K562 (cell line): Measurements from ENCODE around the gene WDR20. TPM values are rescaled to one million over a fixed set of nuclear protein-coding genes. Genes with fewer than 3 reads are reported as not detected.

Source experiments
- ATF1 ChIP-seq, 2 experiments: fragments of 450-650 bp in 1 of 2; IDR thresholded peaks; 2 replicates each; pipeline ENCODE4 v1.6.1; 2016; ENCODE audit warnings: missing compliant biosample characterization in 1 of 2, missing genetic modification characterization in 1 of 2
- C11orf30 ChIP-seq: fragments of 450-650 bp; IDR thresholded peaks from 2 replicates; pipeline ENCODE4 v1.6.1; 2016; ENCODE audit warnings: low read depth, mild to moderate bottlenecking
- MYBL2 ChIP-seq, 2 experiments: fragments of 450-650 bp in 1 of 2; sonication (generic) in 1 of 2; formaldehyde crosslinking in 1 of 2; IDR thresholded peaks; 2 replicates each; pipeline versions ENCODE4 v1.6.1 to v1.8.1; 2017 to 2022; ENCODE audit warnings: borderline replicate concordance in 1 of 2, inconsistent platforms in 1 of 2, low read depth in 1 of 2, mild to moderate bottlenecking in 1 of 2, missing genetic modification reagents in 1 of 2, moderate library complexity in 1 of 2
- MYNN ChIP-seq, 2 experiments: sonication (generic); formaldehyde crosslinking in 1 of 2; IDR thresholded peaks; 2 replicates each; pipeline versions ENCODE4 v1.5.0 to v1.6.1; 2016 to 2020; ENCODE audit warnings: antibody characterized with exemption in 1 of 2, missing genetic modification reagents in 1 of 2
- OTX1 ChIP-seq: fragments of 450-650 bp; formaldehyde crosslinking; IDR thresholded peaks from 2 replicates; pipeline ENCODE4 v1.4.0; 2022; ENCODE audit warnings: mild to moderate bottlenecking
- POLR2A ChIP-seq: fragments of 450-650 bp; conservative IDR thresholded peaks from 2 replicates; pipeline ENCODE4 v1.6.1; 2016
- SIN3A ChIP-seq, 2 experiments: fragments of 150-350 bp in 1 of 2; IDR thresholded peaks; 2 replicates each; pipeline ENCODE4 v1.6.1; 2011 to 2016; ENCODE audit warnings: borderline replicate concordance in 2 of 2, low read depth in 2 of 2, low read length in 2 of 2, mild to moderate bottlenecking in 2 of 2, moderate library complexity in 2 of 2; ENCODE audit not compliant: control insufficient read depth in 1 of 2
- SMARCE1 ChIP-seq: fragments of 450-650 bp; IDR thresholded peaks from 2 replicates; pipeline ENCODE4 v1.7.1; 2016; ENCODE audit warnings: mild to moderate bottlenecking
- STAT5A ChIP-seq: IDR thresholded peaks from 2 replicates; pipeline ENCODE4 v1.6.1; 2012; ENCODE audit warnings: low read length, inconsistent platforms, borderline replicate concordance
- TOE1 ChIP-seq, 2 experiments: fragments of 450-650 bp in 1 of 2; sonication (generic) in 1 of 2; formaldehyde crosslinking in 1 of 2; IDR thresholded peaks; 2 replicates each; pipeline versions ENCODE4 v1.7.1 to v1.8.0; 2016 to 2022; ENCODE audit warnings: borderline replicate concordance in 2 of 2, mild to moderate bottlenecking in 2 of 2, antibody characterized with exemption in 1 of 2, inconsistent platforms in 1 of 2, low read depth in 1 of 2, missing genetic modification reagents in 1 of 2, moderate library complexity in 1 of 2
- ZNF165 ChIP-seq: fragments of 250-450 bp; sonication (Bioruptor Pico); IDR thresholded peaks from 2 replicates; pipeline ENCODE4 v1.4.0; 2020; ENCODE audit warnings: borderline replicate concordance
- ZNF583 ChIP-seq: fragments of 250-450 bp; sonication (Bioruptor Pico); IDR thresholded peaks from 2 replicates; pipeline ENCODE4 v1.4.0; 2020
- polyA plus RNA-seq, 8 experiments: library from polyadenylated mRNA; depleted of rRNA in 4 of 8; stranded (reverse) in 5 of 8; unstranded in 3 of 8; fragments of >200 nt; fragmentation: Nextera tagmentation in 2 of 8; fragmentation: Illumina TruSeq in 1 of 8; extraction: Ambion mirVana in 2 of 8; extraction: Trizol in 1 of 8; gene quantifications; 2 replicates each; pipeline versions ENCODE4 v1.2.1 to v1.2.3, GENCODE V29; 2011 to 2014; ENCODE audit warnings: inconsistent platforms in 1 of 8, missing spikeins in 1 of 8
- total RNA-seq, 7 experiments: library from RNA; depleted of rRNA in 6 of 7; stranded (reverse); fragments of >200 nt in 6 of 7; fragmentation: Illumina TruSeq in 2 of 7; extraction: Trizol in 2 of 7; gene quantifications; 2 replicates each; pipeline versions ENCODE4 v1.2.1 to v1.2.3, GENCODE V29; 2011 to 2021; ENCODE audit warnings: low replicate concordance in 1 of 7
- TF ChIP-seq, protein P1 (sequence below), 2 experiments: fragments of 450-650 bp; formaldehyde crosslinking in 1 of 2; IDR thresholded peaks; 2 replicates each; pipeline versions ENCODE4 v1.4.0 to v1.6.1; 2014 to 2020; ENCODE audit warnings: mild to moderate bottlenecking in 2 of 2, borderline replicate concordance in 1 of 2, low read depth in 1 of 2
- TF ChIP-seq, protein P2 (sequence below): fragments of 250-450 bp; sonication (Bioruptor Pico); IDR thresholded peaks from 2 replicates; pipeline ENCODE4 v1.4.0; 2020
- TF ChIP-seq, protein P3 (sequence below): fragments of 250-450 bp; sonication (Bioruptor Pico); IDR thresholded peaks from 2 replicates; pipeline ENCODE4 v1.8.0; 2021; ENCODE audit warnings: mild to moderate bottlenecking, moderate library complexity
- TF ChIP-seq, protein P4 (sequence below): fragments of 450-650 bp; IDR thresholded peaks from 2 replicates; pipeline ENCODE4 v1.6.1; 2016; ENCODE audit warnings: low read depth, mild to moderate bottlenecking, moderate library complexity

WDR20 gene
- total and polyA plus RNA-seq, 9 of the 15 experiments (the other 6 are each of a cell fraction or from before 2014, with no cell fraction given): 7.0 to 15.3 (median 11.8) TPM

DNA sequence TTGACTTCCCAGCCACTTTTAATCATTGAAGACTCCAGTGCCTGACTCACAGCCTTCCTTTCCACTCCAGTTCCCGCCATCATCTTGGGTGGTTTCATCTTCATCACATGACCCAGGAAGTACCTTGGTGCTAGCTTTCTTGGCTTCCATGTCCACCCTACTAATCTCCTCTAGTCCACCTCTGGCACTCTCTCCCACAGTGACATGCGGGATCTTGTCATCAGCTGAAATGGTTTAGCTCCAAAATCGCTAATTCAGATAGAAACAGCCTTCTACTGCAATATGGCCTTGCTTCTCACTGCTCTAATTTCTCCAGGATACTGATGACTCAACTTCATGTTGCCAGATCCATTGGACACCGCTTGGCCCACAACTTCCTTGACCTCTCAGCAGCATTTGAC lies 24.5 kb downstream of the WDR20 start (continued):
- TF ChIP-seq, protein P1, sequence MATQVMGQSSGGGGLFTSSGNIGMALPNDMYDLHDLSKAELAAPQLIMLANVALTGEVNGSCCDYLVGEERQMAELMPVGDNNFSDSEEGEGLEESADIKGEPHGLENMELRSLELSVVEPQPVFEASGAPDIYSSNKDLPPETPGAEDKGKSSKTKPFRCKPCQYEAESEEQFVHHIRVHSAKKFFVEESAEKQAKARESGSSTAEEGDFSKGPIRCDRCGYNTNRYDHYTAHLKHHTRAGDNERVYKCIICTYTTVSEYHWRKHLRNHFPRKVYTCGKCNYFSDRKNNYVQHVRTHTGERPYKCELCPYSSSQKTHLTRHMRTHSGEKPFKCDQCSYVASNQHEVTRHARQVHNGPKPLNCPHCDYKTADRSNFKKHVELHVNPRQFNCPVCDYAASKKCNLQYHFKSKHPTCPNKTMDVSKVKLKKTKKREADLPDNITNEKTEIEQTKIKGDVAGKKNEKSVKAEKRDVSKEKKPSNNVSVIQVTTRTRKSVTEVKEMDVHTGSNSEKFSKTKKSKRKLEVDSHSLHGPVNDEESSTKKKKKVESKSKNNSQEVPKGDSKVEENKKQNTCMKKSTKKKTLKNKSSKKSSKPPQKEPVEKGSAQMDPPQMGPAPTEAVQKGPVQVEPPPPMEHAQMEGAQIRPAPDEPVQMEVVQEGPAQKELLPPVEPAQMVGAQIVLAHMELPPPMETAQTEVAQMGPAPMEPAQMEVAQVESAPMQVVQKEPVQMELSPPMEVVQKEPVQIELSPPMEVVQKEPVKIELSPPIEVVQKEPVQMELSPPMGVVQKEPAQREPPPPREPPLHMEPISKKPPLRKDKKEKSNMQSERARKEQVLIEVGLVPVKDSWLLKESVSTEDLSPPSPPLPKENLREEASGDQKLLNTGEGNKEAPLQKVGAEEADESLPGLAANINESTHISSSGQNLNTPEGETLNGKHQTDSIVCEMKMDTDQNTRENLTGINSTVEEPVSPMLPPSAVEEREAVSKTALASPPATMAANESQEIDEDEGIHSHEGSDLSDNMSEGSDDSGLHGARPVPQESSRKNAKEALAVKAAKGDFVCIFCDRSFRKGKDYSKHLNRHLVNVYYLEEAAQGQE (IDR thresholded peaks at IDR 0.05; ENCODE audit: borderline replicate concordance): no peak
- TF ChIP-seq, protein P1 (CRISPR knock-in tag; IDR thresholded peaks at IDR 0.05; ENCODE audit: low read depth): no peak
- no peak for TF ChIP-seq MYNN (IDR thresholded peaks at IDR 0.05)
- TF ChIP-seq MYNN (CRISPR knock-in tag; IDR thresholded peaks at IDR 0.05): no peak
- no peak for TF ChIP-seq ATF1 (CRISPR knock-in tag; IDR thresholded peaks at IDR 0.05)
- peak; percentile 57 for TF ChIP-seq ATF1 (tag; IDR thresholded peaks at IDR 0.05)
- TF ChIP-seq STAT5A: no peak
- peak; percentile 32; the same call in 1 of the 2 replicates for TF ChIP-seq TOE1 (IDR thresholded peaks at IDR 0.05; ENCODE audit: borderline replicate concordance)
- TF ChIP-seq TOE1 (CRISPR knock-in tag; IDR thresholded peaks at IDR 0.05; ENCODE audit: borderline replicate concordance, low read depth): no peak
- TF ChIP-seq SIN3A (IDR thresholded peaks at IDR 0.05; ENCODE audit: borderline replicate concordance in 2 of 2, control insufficient read depth in 1 of 2, low read depth in 2 of 2, low read length in 2 of 2): no peak
- TF ChIP-seq ZNF165 (CRISPR knock-in tag): no peak
- no peak for TF ChIP-seq MYBL2 (IDR thresholded peaks at IDR 0.05; ENCODE audit: low read depth)
- no peak for TF ChIP-seq MYBL2 (CRISPR knock-in tag; IDR thresholded peaks at IDR 0.05; ENCODE audit: borderline replicate concordance)
- TF ChIP-seq, protein P2, sequence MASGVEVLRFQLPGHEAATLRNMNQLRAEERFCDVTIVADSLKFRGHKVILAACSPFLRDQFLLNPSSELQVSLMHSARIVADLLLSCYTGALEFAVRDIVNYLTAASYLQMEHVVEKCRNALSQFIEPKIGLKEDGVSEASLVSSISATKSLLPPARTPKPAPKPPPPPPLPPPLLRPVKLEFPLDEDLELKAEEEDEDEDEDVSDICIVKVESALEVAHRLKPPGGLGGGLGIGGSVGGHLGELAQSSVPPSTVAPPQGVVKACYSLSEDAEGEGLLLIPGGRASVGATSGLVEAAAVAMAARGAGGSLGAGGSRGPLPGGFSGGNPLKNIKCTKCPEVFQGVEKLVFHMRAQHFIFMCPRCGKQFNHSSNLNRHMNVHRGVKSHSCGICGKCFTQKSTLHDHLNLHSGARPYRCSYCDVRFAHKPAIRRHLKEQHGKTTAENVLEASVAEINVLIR (CRISPR knock-in tag): peak; percentile 10; the same call in 1 of the 2 replicates
- TF ChIP-seq ZNF583 (CRISPR knock-in tag): no peak
- no peak for TF ChIP-seq POLR2A
- no peak for TF ChIP-seq OTX1 (CRISPR knock-in tag)
- no peak for TF ChIP-seq SMARCE1
- TF ChIP-seq, protein P3, sequence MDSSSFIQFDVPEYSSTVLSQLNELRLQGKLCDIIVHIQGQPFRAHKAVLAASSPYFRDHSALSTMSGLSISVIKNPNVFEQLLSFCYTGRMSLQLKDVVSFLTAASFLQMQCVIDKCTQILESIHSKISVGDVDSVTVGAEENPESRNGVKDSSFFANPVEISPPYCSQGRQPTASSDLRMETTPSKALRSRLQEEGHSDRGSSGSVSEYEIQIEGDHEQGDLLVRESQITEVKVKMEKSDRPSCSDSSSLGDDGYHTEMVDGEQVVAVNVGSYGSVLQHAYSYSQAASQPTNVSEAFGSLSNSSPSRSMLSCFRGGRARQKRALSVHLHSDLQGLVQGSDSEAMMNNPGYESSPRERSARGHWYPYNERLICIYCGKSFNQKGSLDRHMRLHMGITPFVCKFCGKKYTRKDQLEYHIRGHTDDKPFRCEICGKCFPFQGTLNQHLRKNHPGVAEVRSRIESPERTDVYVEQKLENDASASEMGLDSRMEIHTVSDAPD: no peak
- TF ChIP-seq, protein P4, sequence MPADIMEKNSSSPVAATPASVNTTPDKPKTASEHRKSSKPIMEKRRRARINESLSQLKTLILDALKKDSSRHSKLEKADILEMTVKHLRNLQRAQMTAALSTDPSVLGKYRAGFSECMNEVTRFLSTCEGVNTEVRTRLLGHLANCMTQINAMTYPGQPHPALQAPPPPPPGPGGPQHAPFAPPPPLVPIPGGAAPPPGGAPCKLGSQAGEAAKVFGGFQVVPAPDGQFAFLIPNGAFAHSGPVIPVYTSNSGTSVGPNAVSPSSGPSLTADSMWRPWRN: no peak
- TF ChIP-seq C11orf30: peak; percentile 22; the same call in 1 of the 2 replicates
